Measurements from ENCODE around the gene OR56A5.
"Not testable (repeated sequence)": the region's sequence is repeated elsewhere in the genome, so short reads cannot be mapped to it uniquely, and the experiment has no call there.

OR56A5 gene

GRCh38 chr11:5960704-5961320 lies 7.5 kb downstream of the OR56A5 start:
- not testable (repeated sequence) for H3K27ac Mint-ChIP-seq; H3K4me1 Mint-ChIP-seq (ENCODE audit: low read depth); DNase-seq

GRCh38 chr11:5955586-5955985 lies 12.7 kb downstream of the OR56A5 start:
- DNase-seq = no peak
- H3K27ac Mint-ChIP-seq = no peak overlapping the region
- peaks cover 8% of the 10 kb centered on the region for H3K27me3 Mint-ChIP-seq
- H3K9me3 Mint-ChIP-seq = peaks cover 2% of the 10 kb centered on the region
- no peaks in the 10 kb centered on the region for H3K36me3 Mint-ChIP-seq (ENCODE audit: low read depth)
- H3K4me3 Mint-ChIP-seq = no peak overlapping the region
- no peaks in the 10 kb centered on the region for H3K4me1 Mint-ChIP-seq (ENCODE audit: low read depth)

More at GRCh38 chr11:5960704-5961320, 7.5 kb downstream of the OR56A5 start:
- H3K36me3 Mint-ChIP-seq (ENCODE audit: low read depth); H3K4me3 Mint-ChIP-seq; H3K27me3 Mint-ChIP-seq: not testable (repeated sequence)
- H3K9me3 Mint-ChIP-seq = peaks cover 28% of the 10 kb centered on the region

DNA sequence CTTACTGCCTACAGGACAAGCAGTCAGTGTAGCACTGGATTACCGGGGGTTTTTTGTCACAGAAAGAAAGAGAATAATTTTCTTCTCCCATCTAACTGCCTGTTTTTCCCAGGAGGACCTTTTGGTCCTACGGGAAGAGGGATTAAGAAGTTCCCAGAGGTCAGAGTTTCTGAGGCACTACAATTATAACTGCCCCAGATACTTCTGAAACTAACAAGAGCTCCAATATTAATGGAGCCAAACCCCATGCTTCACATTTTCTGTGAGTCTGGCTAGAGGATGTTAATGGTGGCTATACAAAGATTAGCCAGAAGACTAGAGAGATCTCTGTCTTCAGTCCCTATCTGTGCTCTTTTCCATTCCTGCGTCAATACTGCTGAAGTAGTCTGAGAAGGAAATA lies 26.3 kb downstream of the OR56A5 start, which contains the start of gene OR56A3:
Gene OR56A3, plus strand, starts transcription at position 301 of the 400 bp plus-strand sequence. CDS start 5,096 bp downstream, outside the sequence.
- Mint-ChIP-seq H3K27me3 (peaks cover 13% of the 10 kb centered on the region), H3K9me3 (no peaks in the 10 kb centered on the region), H3K4me1 (ENCODE audit: low read depth) (no peaks in the 10 kb centered on the region), H3K36me3 (ENCODE audit: low read depth) (no peaks in the 10 kb centered on the region), H3K27ac (no peak within 1 kb of the TSS), H3K4me3 (no peak within 1 kb of the TSS)
- no peak for DNase-seq

DNA sequence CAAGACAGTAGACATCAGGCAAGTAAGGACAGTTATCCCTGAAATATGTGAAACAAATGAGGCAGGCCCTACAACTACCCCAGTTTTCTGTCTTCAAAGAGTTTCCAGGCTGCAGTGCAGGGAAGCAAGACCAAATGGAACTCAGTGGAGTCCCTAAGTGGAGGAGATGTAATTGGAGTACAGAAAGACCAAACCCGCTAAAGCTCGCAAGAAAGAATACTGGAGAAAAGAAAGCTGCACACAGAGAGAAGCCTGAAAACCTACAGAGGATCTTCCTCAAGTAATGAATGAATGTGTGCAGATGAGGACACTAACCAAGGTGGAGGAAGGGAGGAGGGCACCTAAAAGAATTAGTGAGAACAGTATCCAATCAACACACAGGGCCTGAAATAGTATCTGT lies 27.5 kb downstream of the OR56A5 start:
- Mint-ChIP-seq H3K4me1 (ENCODE audit: low read depth) (no peaks in the 10 kb centered on the region), H3K9me3 (no peaks in the 10 kb centered on the region), H3K27me3 (peaks cover 13% of the 10 kb centered on the region), H3K4me3 (no peak overlapping the region), H3K36me3 (ENCODE audit: low read depth) (no peaks in the 10 kb centered on the region), H3K27ac (no peak overlapping the region)
- DNase-seq = no peak

DNA sequence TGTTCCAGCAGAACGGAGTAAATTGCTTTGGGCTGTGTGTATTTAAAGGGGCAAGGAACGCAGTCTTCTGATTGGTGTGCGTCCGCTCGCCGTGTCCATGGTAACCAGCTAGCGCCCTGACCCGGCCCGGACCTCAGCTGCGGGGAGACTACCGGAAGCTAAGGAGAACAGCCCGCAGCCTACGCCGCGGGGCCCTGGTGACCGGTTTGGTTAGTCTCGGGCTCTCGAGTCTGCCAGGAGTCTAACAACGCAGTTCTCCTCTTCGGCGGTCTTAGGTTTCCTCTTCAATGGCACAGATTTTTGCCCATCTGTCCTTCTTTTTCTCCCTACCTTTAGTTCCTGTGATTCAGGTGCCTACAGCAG lies 29.7 kb downstream of the OR56A5 start:
- no peak for DNase-seq
- Mint-ChIP-seq H3K9me3 (no peaks in the 10 kb centered on the region), H3K4me3 (no peak overlapping the region), H3K36me3 (ENCODE audit: low read depth) (no peaks in the 10 kb centered on the region), H3K4me1 (ENCODE audit: low read depth) (no peaks in the 10 kb centered on the region), H3K27me3 (peaks cover 10% of the 10 kb centered on the region), H3K27ac (no peak overlapping the region)

DNA sequence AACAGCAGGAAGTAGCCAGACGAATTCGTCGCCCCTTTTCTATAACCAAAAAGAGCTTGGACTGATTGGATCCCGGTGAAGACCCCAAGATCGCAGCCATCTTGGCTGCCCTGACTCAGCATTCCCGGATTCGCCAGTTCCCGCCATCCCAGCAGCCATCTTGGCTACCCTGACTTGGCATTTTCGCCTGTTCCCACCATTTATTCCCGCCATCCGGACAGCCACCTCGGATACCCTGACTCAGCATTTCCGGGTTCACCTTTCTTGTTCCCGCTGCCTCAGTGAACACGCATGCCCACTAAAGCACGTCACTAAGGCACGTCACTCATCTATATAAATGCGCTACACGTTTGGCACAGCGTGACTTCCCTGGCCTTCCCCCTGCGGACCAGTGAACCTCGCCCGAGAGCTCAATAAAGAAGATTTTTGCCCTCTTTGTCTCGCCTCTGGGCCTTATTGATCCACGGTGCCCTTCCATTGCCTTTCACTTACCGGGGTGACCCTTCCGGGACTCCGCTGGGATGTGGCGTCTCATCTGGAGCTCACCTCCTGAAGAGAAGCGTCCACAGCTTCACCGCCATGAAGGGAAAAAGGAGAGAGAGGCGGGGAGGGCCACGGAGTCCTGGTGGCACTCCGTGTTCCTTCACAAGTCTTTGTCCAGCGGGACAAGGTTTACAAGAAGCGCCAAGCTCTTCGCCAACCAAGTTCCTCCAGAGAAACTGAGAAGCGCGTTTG lies 30.3 kb downstream of the OR56A5 start:
- H3K36me3 Mint-ChIP-seq (ENCODE audit: low read depth) = no peaks in the 10 kb centered on the region
- H3K4me1 Mint-ChIP-seq (ENCODE audit: low read depth) = no peaks in the 10 kb centered on the region
- DNase-seq = no peak
- no peaks in the 10 kb centered on the region for H3K9me3 Mint-ChIP-seq
- no peak overlapping the region for H3K4me3 Mint-ChIP-seq
- H3K27me3 Mint-ChIP-seq = peaks cover 10% of the 10 kb centered on the region
- H3K27ac Mint-ChIP-seq = no peak overlapping the region

GRCh38 chr11:5933116-5933515 lies 35.2 kb downstream of the OR56A5 start:
- DNase-seq = no peak
- H3K9me3 Mint-ChIP-seq = peaks cover 5% of the 10 kb centered on the region
- H3K4me3 Mint-ChIP-seq = no peak overlapping the region
- no peaks in the 10 kb centered on the region for H3K36me3 Mint-ChIP-seq (ENCODE audit: low read depth)
- H3K4me1 Mint-ChIP-seq (ENCODE audit: low read depth) = no peaks in the 10 kb centered on the region
- H3K27me3 Mint-ChIP-seq = peaks cover 4% of the 10 kb centered on the region
- H3K27ac Mint-ChIP-seq = no peak overlapping the region

DNA sequence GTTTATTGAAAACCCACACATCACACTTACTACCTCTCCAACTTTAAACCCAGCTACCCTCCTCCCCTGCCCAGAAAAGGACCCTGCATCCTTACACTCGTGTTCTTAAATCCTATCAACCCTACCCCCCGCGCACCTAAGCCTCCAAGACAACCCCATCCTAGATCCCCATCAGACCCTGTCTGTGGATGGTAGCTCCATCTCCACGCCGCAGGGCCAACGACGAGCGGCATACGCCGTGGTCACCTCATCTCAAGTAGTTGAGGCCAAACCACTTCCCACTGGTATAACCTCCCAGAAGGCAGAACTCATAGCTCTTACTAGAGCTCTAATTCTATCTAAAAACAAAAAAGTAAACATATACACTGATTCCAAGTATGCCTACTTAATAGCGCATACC lies 35.6 kb downstream of the OR56A5 start:
- DNase-seq = no peak
- no peaks in the 10 kb centered on the region for H3K36me3 Mint-ChIP-seq (ENCODE audit: low read depth)
- no peaks in the 10 kb centered on the region for H3K4me1 Mint-ChIP-seq (ENCODE audit: low read depth)
- no peak overlapping the region for H3K4me3 Mint-ChIP-seq
- no peak overlapping the region for H3K27ac Mint-ChIP-seq
- H3K9me3 Mint-ChIP-seq = peaks cover 5% of the 10 kb centered on the region
- H3K27me3 Mint-ChIP-seq = no peaks in the 10 kb centered on the region

GRCh38 chr11:5931061-5931460 lies 37.2 kb downstream of the OR56A5 start:
- peaks cover 8% of the 10 kb centered on the region for H3K9me3 Mint-ChIP-seq
- DNase-seq = no peak
- H3K4me3 Mint-ChIP-seq = no peak overlapping the region
- no peaks in the 10 kb centered on the region for H3K4me1 Mint-ChIP-seq (ENCODE audit: low read depth)
- no peaks in the 10 kb centered on the region for H3K27me3 Mint-ChIP-seq
- H3K27ac Mint-ChIP-seq = no peak overlapping the region
- no peaks in the 10 kb centered on the region for H3K36me3 Mint-ChIP-seq (ENCODE audit: low read depth)

DNA sequence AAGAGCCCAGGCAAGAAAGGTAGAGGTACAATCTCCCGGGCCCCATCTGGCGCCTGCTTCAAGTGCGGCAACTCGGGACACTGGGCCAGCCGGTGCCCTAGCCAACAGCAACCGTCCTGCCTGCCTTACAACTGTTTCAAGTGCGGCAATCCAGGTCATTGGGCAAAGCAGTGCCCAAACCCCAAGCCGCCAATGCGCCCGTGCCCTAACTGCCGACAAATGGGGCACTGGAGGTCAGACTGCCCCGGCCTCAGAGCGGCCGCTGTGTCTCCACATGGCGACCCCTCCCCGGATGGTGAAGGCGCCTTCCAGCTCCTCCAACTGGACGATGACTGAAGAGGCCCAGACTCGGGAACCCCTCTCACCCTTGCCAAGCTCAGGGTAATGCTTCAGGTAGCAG lies 37.7 kb downstream of the OR56A5 start:
- Mint-ChIP-seq H3K4me3 (no peak overlapping the region), H3K27ac (no peak overlapping the region), H3K4me1 (ENCODE audit: low read depth) (no peaks in the 10 kb centered on the region), H3K9me3 (peaks cover 8% of the 10 kb centered on the region), H3K36me3 (ENCODE audit: low read depth) (no peaks in the 10 kb centered on the region), H3K27me3 (no peaks in the 10 kb centered on the region)
- no peak for DNase-seq

GRCh38 chr11:5929571-5930368 lies 38.5 kb downstream of the OR56A5 start:
- H3K4me1 Mint-ChIP-seq (ENCODE audit: low read depth) = no peaks in the 10 kb centered on the region
- H3K4me3 Mint-ChIP-seq = no peak overlapping the region
- no peaks in the 10 kb centered on the region for H3K27me3 Mint-ChIP-seq
- no peak overlapping the region for H3K27ac Mint-ChIP-seq
- DNase-seq = no peak
- H3K9me3 Mint-ChIP-seq = peaks cover 17% of the 10 kb centered on the region
- no peaks in the 10 kb centered on the region for H3K36me3 Mint-ChIP-seq (ENCODE audit: low read depth)

- H3K27ac Mint-ChIP-seq = no peak overlapping the region
- H3K27me3 Mint-ChIP-seq = no peaks in the 10 kb centered on the region
- no peaks in the 10 kb centered on the region for H3K36me3 Mint-ChIP-seq (ENCODE audit: low read depth)
- H3K4me3 Mint-ChIP-seq = no peak overlapping the region
- H3K9me3 Mint-ChIP-seq = peaks cover 24% of the 10 kb centered on the region
- DNase-seq = no peak
- no peaks in the 10 kb centered on the region for H3K4me1 Mint-ChIP-seq (ENCODE audit: low read depth)
These were observed 39.5 kb downstream of the OR56A5 start for GRCh38 chr11:5928811-5929210.

DNA sequence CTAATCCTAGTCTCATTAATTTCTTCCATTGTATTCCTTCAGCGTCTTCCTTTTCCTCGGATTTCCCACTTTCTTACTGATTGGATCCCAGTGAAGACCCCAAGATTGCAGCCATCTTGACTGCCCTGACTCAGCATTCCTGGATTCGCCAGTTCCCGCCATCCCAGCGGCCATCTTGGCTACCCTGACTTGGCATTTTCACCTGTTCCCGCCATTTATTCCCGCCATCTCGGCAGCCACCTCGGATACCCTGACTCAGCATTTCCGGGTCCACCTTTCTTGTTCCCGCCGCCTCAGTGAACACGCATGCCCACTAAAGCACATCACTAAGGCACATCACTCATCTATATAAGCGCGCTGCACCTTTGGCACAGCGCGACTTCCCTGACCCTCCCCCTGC lies 40.0 kb downstream of the OR56A5 start:
- H3K9me3 Mint-ChIP-seq = peaks cover 24% of the 10 kb centered on the region
- H3K4me1 Mint-ChIP-seq (ENCODE audit: low read depth) = no peaks in the 10 kb centered on the region
- no peaks in the 10 kb centered on the region for H3K27me3 Mint-ChIP-seq
- H3K36me3 Mint-ChIP-seq (ENCODE audit: low read depth) = no peaks in the 10 kb centered on the region
- H3K27ac Mint-ChIP-seq = no peak overlapping the region
- no peak overlapping the region for H3K4me3 Mint-ChIP-seq
- no peak for DNase-seq

- no peaks in the 10 kb centered on the region for H3K27me3 Mint-ChIP-seq
- H3K9me3 Mint-ChIP-seq = peaks cover 25% of the 10 kb centered on the region
- H3K27ac Mint-ChIP-seq = no peak overlapping the region
- no peaks in the 10 kb centered on the region for H3K36me3 Mint-ChIP-seq (ENCODE audit: low read depth)
- no peak for DNase-seq
- peaks cover 2% of the 10 kb centered on the region for H3K4me1 Mint-ChIP-seq (ENCODE audit: low read depth)
- no peak overlapping the region for H3K4me3 Mint-ChIP-seq
These were observed 44.5 kb downstream of the OR56A5 start for GRCh38 chr11:5923794-5924193.

DNA sequence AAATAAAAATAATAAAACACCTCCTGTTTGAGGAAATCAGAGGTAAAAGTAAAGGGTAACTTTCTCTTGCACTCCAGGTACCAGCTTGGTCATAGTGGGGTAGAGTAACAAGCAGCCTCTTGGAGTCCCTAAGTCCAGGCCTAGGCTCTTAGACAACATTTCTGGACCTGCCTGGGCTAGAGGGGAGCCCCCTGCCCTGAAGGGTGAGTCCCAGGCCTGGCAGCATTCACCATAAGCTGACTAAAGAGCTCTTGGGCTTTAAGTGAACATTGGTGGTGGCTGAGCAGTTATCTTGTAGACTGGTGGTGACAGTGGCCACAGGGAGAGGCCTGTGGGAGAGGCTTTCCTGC lies 44.9 kb downstream of the OR56A5 start:
- Mint-ChIP-seq H3K36me3 (ENCODE audit: low read depth) (no peaks in the 10 kb centered on the region), H3K27me3 (no peaks in the 10 kb centered on the region), H3K4me1 (ENCODE audit: low read depth) (peaks cover 2% of the 10 kb centered on the region), H3K4me3 (no peak overlapping the region), H3K27ac (no peak overlapping the region), H3K9me3 (peaks cover 24% of the 10 kb centered on the region)
- DNase-seq = no peak

Measured in activated T-cell treated with anti-CD3 and anti-CD28 coated beads, Interleukin-2, amount 50 U/mL, for 24 hours (primary cell).